Spinal cord (tissue), 10 donors: ENCODE measurements around the gene RAD51B. TPM values are rescaled to one million over a fixed set of nuclear protein-coding genes. Genes with fewer than 3 reads are reported as not detected.
A peak's percentile ranks its signal among the peaks of the same experiment; 100 is the strongest.
"Not testable (repeated sequence)": the region's sequence is repeated elsewhere in the genome, so short reads cannot be mapped to it uniquely, and the experiment has no call there.

Source experiments
- DNase-seq, 6 donors: peaks; one replicate each; pipeline versions ENCODE4 v3.0.0 to v3.0.0-alpha.2; 2013 to 2015; ENCODE audit warnings: low spot score in 6 of 6, low read depth in 4 of 6
- H3K27ac ChIP-seq: one replicate; pipeline ENCODE4 v1.5.1; 2013; ENCODE audit warnings: low read depth, low read length, control low read depth
- H3K27me3 ChIP-seq: one replicate; pipeline ENCODE4 v1.6.1; 2013; ENCODE audit warnings: low read length; ENCODE audit not compliant: control insufficient read depth, insufficient read depth
- H3K36me3 ChIP-seq: one replicate; pipeline ENCODE4 v1.6.1; 2013; ENCODE audit warnings: low read length; ENCODE audit not compliant: control insufficient read depth, insufficient read depth
- H3K4me1 ChIP-seq: one replicate; pipeline ENCODE4 v1.6.1; 2013; ENCODE audit warnings: low read length; ENCODE audit not compliant: control insufficient read depth, insufficient read depth
- H3K4me3 ChIP-seq: one replicate; pipeline ENCODE4 v1.5.1; 2013; ENCODE audit warnings: low read depth, low read length, control low read depth
- H3K9me3 ChIP-seq: one replicate; pipeline ENCODE4 v1.6.1; 2013; ENCODE audit warnings: low read length; ENCODE audit not compliant: control insufficient read depth, insufficient read depth
- WGBS: methylation state at CpG from one replicate; pipeline ENCODE4 v1.1.5; 2013; ENCODE audit warnings: missing lambda C conversion rate; ENCODE audit not compliant: insufficient coverage; 5-methylcytosine and 5-hydroxymethylcytosine counted together
- polyA plus RNA-seq, 2 donors: library from polyadenylated mRNA; unstranded; fragments of 120-200 nt; gene quantifications; one replicate each; pipeline ENCODE4 v1.2.1, GENCODE V29; 2013; ENCODE audit not compliant: insufficient read length in 2 of 2
- total RNA-seq, 2 donors: library from RNA; depleted of rRNA in 1 of 2; stranded (reverse); fragments of 120-200 nt in 1 of 2; fragments of >200 nt in 1 of 2; gene quantifications; one replicate each; pipeline versions ENCODE4 v1.2.3 to v1.2.4, GENCODE V29; 2013 to 2014
- donor health status: healthy.

Gene RAD51B
- total and polyA plus RNA-seq, 4 donors: 5.7 to 28.9 (median 14.4) TPM

DNA sequence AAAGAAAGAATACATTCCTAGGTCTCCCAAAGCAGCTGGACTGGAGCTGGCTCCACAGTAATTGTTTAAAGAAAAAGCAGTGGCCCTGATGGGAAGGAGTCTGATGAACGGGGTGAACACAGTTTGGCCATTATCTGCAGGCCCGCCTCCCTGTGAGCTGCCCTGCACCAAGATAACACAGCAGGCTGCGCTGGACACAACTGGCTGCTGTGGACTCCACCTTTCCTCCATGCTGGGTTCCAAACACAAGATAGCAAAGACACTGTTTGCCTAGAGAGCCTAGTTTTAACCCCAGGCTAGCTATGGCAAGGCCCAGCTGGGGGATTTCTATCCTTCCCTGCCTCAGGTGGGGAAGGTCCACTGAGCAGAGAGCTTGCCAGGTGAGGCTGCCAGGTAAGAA lies 938.7 kb downstream of the RAD51B start:
- 83% methylated on average over 3 of the region's 3 CpGs for WGBS
- H3K27ac ChIP-seq: no peak overlapping the region

DNA sequence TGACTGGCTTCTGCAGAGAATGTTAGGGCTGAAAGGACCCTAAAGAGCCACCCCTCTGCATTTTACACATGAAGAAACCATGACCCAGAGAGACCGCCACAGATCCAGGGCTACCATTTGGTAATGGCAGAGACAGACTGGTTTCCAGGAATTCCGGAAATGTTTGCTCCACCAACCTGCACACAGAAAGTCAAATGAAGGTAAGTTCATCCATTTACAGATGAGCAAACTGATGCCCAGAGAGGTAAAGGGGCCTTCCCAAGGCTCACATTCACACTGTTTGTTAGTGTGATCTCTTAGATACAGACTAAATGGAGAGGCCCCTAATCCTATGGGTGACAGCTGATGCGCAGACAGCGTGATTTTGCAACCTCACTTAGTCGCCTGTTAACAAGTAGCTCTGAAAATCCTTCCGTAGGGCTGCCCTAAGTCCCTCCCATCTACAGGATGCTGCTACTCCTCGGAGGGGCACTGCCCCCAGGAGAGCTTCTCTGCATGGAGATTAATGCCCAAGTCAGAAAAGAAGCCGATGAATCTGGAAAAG lies 939.5 kb downstream of the RAD51B start:
- WGBS: 74% methylated on average over 5 of the region's 8 CpGs
- DNase-seq: no peak
- H3K4me1 ChIP-seq: peaks cover 32% of the 10 kb centered on the region
- H3K9me3 ChIP-seq: no peaks in the 10 kb centered on the region
- no peak overlapping the region for H3K4me3 ChIP-seq
- H3K27ac ChIP-seq: no peak overlapping the region
- no peaks in the 10 kb centered on the region for H3K27me3 ChIP-seq
- H3K36me3 ChIP-seq: no peaks in the 10 kb centered on the region

More for the DNA sequence above, 938.7 kb downstream of the RAD51B start:
- no peaks in the 10 kb centered on the region for H3K36me3 ChIP-seq
- no peak overlapping the region for H3K4me3 ChIP-seq
- H3K9me3 ChIP-seq: no peaks in the 10 kb centered on the region
- H3K27me3 ChIP-seq: no peaks in the 10 kb centered on the region
- peak in 1 of 6 donors; percentile 45 for DNase-seq
- peaks cover 32% of the 10 kb centered on the region for H3K4me1 ChIP-seq

DNA sequence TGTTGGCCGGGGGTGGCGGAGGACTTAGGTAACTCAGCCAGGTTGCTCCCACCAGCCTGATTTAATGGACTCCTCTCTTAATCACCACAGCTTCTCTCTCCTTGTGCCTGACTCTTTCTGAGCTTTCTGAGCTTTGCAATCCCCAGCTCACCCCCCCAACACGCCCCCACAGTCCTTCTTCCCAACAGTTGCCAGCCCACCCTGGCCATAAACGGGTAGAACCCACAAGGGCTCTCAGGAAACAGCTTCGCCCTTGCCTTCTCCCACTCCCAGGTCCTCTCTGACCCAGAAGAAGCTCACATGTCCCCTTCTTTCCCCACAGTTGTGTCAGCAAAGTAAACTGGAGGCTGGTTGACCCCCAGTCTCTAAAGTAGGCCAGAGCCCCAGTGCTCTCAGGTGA lies 940.4 kb downstream of the RAD51B start:
- H3K27me3 ChIP-seq: no peaks in the 10 kb centered on the region
- no peak for DNase-seq
- H3K9me3 ChIP-seq: no peaks in the 10 kb centered on the region
- H3K4me1 ChIP-seq: peaks cover 32% of the 10 kb centered on the region
- no peak overlapping the region for H3K4me3 ChIP-seq
- H3K27ac ChIP-seq: no peak overlapping the region
- WGBS: 75% methylated on average over 5 of the region's 5 CpGs
- no peaks in the 10 kb centered on the region for H3K36me3 ChIP-seq

DNA sequence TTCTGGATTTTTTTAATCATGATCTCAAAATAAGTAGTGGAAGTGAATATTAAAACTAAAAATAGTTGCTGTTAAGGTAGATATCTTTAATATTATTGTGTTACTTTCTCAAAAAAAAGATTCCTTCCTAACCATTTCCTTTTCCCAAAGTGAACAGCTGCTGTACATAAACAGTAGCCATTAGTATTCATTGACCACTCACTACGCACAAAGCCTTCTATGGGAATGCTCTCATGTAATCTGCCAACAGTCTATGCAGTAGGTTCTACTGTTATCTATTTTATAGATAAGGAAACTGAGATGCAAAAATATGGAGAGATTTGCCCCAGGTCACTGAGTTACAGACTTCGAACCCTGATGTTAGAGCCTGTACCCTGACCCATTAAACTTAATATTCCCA lies 941.2 kb downstream of the RAD51B start:
- peaks cover 30% of the 10 kb centered on the region for H3K4me1 ChIP-seq
- no peaks in the 10 kb centered on the region for H3K36me3 ChIP-seq
- no peak overlapping the region for H3K27ac ChIP-seq
- no peaks in the 10 kb centered on the region for H3K27me3 ChIP-seq
- H3K9me3 ChIP-seq: no peaks in the 10 kb centered on the region
- DNase-seq: no peak
- H3K4me3 ChIP-seq: no peak overlapping the region
- WGBS: no CpG with 5 or more reads among the region's 2 CpGs

DNA sequence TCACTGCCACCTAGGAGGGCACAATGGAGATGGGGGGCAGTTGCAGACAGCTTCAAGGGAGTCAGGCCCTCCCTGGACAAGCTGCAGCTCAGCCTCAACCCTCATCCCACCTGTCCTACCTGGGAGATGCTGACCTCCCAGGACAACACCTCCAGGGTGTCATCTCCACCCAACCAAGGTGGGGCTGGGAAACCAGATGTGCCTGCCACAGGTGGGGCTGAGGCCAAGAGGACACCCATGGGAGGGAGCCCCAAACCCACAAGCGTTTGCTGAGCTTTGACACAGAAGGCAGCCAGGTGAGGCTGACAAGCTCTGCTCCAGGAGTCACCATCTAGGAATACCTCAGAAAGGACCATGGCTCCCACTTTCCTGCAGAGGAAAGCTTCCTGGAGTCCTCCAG lies 941.8 kb downstream of the RAD51B start:
- H3K4me3 ChIP-seq: no peak overlapping the region
- no peak for DNase-seq
- H3K36me3 ChIP-seq: no peaks in the 10 kb centered on the region
- no peak overlapping the region for H3K27ac ChIP-seq
- H3K9me3 ChIP-seq: no peaks in the 10 kb centered on the region
- WGBS: 100% methylated on average over 1 of the region's 1 CpG
- H3K27me3 ChIP-seq: no peaks in the 10 kb centered on the region
- peaks cover 24% of the 10 kb centered on the region for H3K4me1 ChIP-seq

DNA sequence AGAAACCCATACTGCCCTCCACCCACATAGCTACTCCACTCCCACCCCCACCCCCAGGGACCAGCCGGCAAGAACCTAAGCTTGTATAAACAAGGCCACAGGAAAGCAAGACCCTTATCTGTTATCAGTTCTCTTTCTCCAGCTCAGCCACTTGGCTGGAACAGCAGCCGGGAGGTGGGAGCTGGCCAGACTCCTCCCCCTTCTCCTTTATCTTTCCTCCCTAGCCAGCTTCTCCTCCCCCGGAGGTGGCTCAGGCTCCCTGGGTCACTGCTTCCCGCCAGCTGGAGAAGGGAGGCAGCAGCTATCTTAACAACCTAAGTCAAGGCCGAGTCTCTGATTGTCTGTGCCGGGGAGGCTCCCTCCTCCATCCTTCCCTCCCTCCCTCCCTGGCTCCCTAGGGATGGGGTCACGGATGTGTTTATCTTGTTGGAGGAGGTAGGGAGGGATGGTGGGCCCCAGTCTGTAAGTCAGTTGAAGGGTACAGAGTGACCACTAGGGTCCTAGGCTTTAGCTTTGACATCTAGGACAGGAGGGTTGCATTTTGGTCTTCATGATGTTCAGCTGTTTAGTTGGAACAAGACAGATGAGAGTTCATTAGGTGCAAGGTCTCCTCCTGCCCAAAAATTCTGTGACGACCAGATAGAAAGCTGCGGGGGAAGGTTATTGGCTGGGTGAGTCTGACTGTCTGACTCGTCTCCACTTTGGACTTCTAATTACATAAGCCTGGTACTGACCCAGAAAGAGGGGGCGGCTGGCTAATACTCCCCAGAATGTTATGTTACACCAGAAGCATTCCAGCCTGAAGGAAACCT lies 943.6 kb downstream of the RAD51B start:
- DNase-seq: peak in 2 of 6 donors; percentile 26 to 50
- Histone ChIP-seq H3K27ac (peak overlapping the region; percentile 68), H3K4me1 (peaks cover 21% of the 10 kb centered on the region), H3K9me3 (no peaks in the 10 kb centered on the region), H3K27me3 (no peaks in the 10 kb centered on the region), H3K4me3 (no peak overlapping the region), H3K36me3 (no peaks in the 10 kb centered on the region)
- WGBS: 25% methylated on average over 4 of the region's 11 CpGs

- H3K27me3 ChIP-seq, H3K27ac ChIP-seq, H3K4me3 ChIP-seq, DNase-seq, H3K9me3 ChIP-seq, H3K36me3 ChIP-seq: not testable (repeated sequence)
- whole genome bisulfite sequencing: 100% methylated on average over 2 of the region's 4 CpGs
- H3K4me1 ChIP-seq: peaks cover 14% of the 10 kb centered on the region
Observed at GRCh38 chr14:68763843-68764242, 944.3 kb downstream of the RAD51B start.

- H3K36me3 ChIP-seq: no peaks in the 10 kb centered on the region
- no peaks in the 10 kb centered on the region for H3K27me3 ChIP-seq
- H3K4me3 ChIP-seq: no peak overlapping the region
- H3K4me1 ChIP-seq: peaks cover 9% of the 10 kb centered on the region
- no peak overlapping the region for H3K27ac ChIP-seq
- 65% methylated on average over 3 of the region's 7 CpGs for WGBS
- DNase-seq: no peak
- no peaks in the 10 kb centered on the region for H3K9me3 ChIP-seq
Observed at GRCh38 chr14:68766299-68767247, 947.0 kb downstream of the RAD51B start.

- WGBS: 97% methylated on average over 4 of the region's 5 CpGs
- H3K4me3 ChIP-seq: no peak overlapping the region
- no peak for DNase-seq
- no peaks in the 10 kb centered on the region for H3K9me3 ChIP-seq
- no peak overlapping the region for H3K27ac ChIP-seq
- H3K36me3 ChIP-seq: no peaks in the 10 kb centered on the region
- no peaks in the 10 kb centered on the region for H3K27me3 ChIP-seq
- H3K4me1 ChIP-seq: peaks cover 9% of the 10 kb centered on the region
Observed at GRCh38 chr14:68767248-68767645, 947.7 kb downstream of the RAD51B start.
